Mucosa of descending colon (tissue), 3 donors: Measurements from ENCODE around the gene TBC1D8. TPM values are rescaled to one million over a fixed set of nuclear protein-coding genes. Genes with fewer than 3 reads are reported as not detected.
"Not testable (repeated sequence)": the region's sequence is repeated elsewhere in the genome, so short reads cannot be mapped to it uniquely, and the experiment has no call there.

Experiments
- ATAC-seq: fragments of 200-7000 bp; cut with Tn5 transposase; one replicate; pipeline ENCODE4 v1.9.1; 2020; ENCODE audit warnings: mild to moderate bottlenecking, moderate library complexity
- DNase-seq, 3 donors: peaks; one replicate each; pipeline ENCODE4 v3.0.0-alpha.2; 2020
- H3K36me3 ChIP-seq: fragments of 200-600 bp; one replicate; pipeline ENCODE4 v1.8.0; 2021; ENCODE audit warnings: low read depth, mild to moderate bottlenecking
- H3K4me1 ChIP-seq: fragments of 200-600 bp; one replicate; pipeline ENCODE4 v1.8.0; 2021; ENCODE audit warnings: low read depth, mild to moderate bottlenecking
- H3K4me3 ChIP-seq: fragments of 200-600 bp; one replicate; pipeline ENCODE4 v1.8.0; 2021; ENCODE audit warnings: mild to moderate bottlenecking
- H3K9me3 ChIP-seq: fragments of 200-600 bp; one replicate; pipeline ENCODE4 v1.8.0; 2021; ENCODE audit warnings: mild to moderate bottlenecking
- intact Hi-C, 2 donors: fragments of 100-400 bp; cut with DNase I in 1 of 2; cut with micrococcal nuclease in 1 of 2; formaldehyde crosslinking; loops; one replicate each; pipeline versions ENCODE4 v1.11.0 to v1.11.1; 2022; cut with DNase I, micrococcal nuclease
- total RNA-seq, 3 donors: library from RNA; stranded (reverse); fragmentation: NEBNext Ultra II Directional in 2 of 3; extraction: Animal tissue kit (Norgen Biotek cat#: 25700) in 2 of 3; gene quantifications; one replicate each; pipeline versions ENCODE4 v1.2.1 to v1.2.4, GENCODE V29; 2021 to 2023
- TF ChIP-seq, protein P1 (sequence below): fragments of 200-600 bp; IDR thresholded peaks from one replicate; pipeline ENCODE4 v1.8.0; 2022; ENCODE audit warnings: antibody characterized with exemption, mild to moderate bottlenecking
- donor health status: DM: no; HTN: no; CAD: no; lungs with moderate emphysema.
- donor health status: DM: no; HTN: no; CAD: no.
- donor health status: DM: no; HTN: yes; CAD: no.

The TBC1D8 gene
- total RNA-seq, 3 donors from 2014 or later, result 14.4 to 28.8 (median 17.7) TPM

DNA sequence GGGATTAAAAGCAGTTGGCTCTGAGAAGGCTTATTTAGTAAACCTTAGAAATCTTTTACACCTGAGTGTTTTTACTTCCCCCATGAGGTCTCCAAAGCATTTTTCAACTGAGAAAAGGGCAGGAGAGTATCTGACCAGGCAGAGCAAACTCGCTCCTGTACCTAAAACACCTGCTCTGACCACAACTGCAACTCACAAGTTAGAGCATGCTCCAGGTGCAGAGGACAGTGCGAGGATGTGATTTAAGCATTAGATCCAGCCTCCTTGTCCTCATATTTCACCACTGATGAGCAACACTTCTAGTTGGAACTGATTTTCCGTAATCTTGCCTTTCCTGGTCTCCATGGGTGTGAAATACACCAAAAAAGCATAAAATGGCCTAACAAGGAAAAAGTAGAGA, 34.5 kb upstream of the TBC1D8 start:
- no peaks in the 10 kb centered on the region for H3K4me1 ChIP-seq
- no peaks in the 10 kb centered on the region for H3K36me3 ChIP-seq
- intact Hi-C loops, result no loop called here
- DNase-seq (no peak), ATAC-seq (no peak)
- TF ChIP-seq, protein P1, sequence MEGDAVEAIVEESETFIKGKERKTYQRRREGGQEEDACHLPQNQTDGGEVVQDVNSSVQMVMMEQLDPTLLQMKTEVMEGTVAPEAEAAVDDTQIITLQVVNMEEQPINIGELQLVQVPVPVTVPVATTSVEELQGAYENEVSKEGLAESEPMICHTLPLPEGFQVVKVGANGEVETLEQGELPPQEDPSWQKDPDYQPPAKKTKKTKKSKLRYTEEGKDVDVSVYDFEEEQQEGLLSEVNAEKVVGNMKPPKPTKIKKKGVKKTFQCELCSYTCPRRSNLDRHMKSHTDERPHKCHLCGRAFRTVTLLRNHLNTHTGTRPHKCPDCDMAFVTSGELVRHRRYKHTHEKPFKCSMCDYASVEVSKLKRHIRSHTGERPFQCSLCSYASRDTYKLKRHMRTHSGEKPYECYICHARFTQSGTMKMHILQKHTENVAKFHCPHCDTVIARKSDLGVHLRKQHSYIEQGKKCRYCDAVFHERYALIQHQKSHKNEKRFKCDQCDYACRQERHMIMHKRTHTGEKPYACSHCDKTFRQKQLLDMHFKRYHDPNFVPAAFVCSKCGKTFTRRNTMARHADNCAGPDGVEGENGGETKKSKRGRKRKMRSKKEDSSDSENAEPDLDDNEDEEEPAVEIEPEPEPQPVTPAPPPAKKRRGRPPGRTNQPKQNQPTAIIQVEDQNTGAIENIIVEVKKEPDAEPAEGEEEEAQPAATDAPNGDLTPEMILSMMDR, result no peak
- H3K4me3 ChIP-seq, result no peak overlapping the region
- H3K9me3 ChIP-seq, result no peaks in the 10 kb centered on the region

DNA sequence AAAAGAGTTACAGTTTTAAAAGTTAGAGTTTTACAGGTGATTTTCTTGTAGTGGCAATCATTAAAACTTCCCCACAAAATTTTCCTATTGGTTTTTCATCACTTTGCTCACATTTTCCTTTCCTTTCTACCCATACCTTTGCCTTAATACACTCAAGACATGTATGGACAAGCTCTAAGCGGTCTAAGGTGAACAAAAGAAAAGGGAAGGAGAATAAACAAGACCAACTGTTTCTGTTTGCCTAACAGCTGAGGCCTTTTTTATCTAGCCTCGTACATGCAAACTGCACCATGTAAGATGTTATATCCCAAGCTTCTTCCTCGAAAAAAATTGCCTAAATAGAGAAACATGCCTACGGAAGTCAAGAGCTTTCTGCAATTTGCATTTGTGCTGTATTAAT, 33.9 kb upstream of the TBC1D8 start:
- intact Hi-C loops, result no loop called here
- Histone ChIP-seq H3K36me3 (no peaks in the 10 kb centered on the region), H3K9me3 (no peaks in the 10 kb centered on the region), H3K4me3 (no peak overlapping the region), H3K4me1 (no peaks in the 10 kb centered on the region)
- DNase-seq (no peak), ATAC-seq (no peak)
- TF ChIP-seq, protein P1, result no peak

DNA sequence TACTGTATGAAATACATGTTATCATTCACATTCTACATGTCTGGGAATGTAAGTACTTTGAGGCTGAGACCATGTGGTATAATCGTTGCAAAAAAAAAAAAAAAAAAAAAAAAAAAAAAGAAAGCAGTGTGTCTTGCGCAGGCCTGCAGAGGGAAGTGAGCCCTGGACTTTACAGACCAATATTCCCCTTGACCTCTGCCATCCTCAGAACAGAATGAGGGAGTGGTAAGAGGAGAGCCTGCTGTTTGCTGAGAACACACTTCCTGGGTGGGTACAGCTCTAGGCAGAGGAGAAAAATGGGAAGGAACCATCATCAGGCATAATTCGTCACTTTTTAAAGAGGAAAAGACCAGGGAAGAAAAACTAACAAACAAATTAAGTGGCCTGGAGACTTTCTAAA, 28.8 kb upstream of the TBC1D8 start:
- no peaks in the 10 kb centered on the region for H3K4me1 ChIP-seq
- DNase-seq, result peak in 1 of 3 donors; percentile 53
- intact Hi-C loops, result no loop called here

DNA sequence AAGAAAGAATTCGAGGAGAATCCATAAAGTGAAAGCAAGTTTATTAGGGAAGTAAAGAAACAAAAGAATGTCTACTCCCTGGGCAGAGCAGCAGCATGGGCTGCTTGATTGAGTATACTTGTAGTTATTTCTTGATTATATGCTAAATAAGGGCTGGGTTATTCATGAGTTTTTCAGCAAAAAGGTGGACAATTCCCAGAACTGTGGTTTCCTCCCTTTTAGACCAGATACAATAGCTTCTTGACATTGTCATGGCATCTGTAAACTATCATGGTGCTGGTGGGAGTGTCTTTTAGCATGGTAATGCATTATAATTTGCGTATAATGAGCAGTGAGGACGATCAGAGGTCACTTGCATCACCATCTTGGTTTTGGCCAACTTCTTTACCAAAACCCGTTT, 25.6 kb upstream of the TBC1D8 start:
- TF ChIP-seq, protein P1, result no peak
- no peak for DNase-seq
- intact Hi-C loops, result no loop called here
- H3K9me3 ChIP-seq, result no peaks in the 10 kb centered on the region
- no peak for ATAC-seq
- no peaks in the 10 kb centered on the region for H3K36me3 ChIP-seq
- no peak overlapping the region for H3K4me3 ChIP-seq
- H3K4me1 ChIP-seq, result no peaks in the 10 kb centered on the region

More for the DNA sequence above, 28.8 kb upstream of the TBC1D8 start:
- Histone ChIP-seq H3K9me3 (no peaks in the 10 kb centered on the region), H3K36me3 (no peaks in the 10 kb centered on the region), H3K4me3 (no peak overlapping the region)
- TF ChIP-seq, protein P1, result no peak
- peak; percentile 100 for ATAC-seq

DNA sequence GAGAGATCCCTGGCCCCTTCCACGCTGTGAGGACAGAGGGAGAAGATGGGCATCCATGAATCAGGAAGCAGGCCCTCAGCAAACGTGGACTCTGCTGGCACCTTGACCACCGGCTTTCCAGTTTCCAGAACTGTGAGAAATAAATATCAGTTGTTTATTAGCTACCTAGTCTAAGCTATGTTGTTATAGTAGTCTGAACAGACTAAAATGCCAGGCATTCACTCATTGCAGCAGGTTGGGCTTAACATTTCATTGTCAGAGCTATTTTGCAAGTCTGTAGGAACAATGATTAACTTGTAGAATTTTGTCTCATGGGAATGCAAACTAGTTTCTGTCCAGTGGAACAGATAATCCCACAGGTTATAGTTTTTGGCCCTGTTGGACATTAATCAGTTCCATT, 24.8 kb upstream of the TBC1D8 start:
- intact Hi-C loops, result no loop called here
- H3K36me3 ChIP-seq, result no peaks in the 10 kb centered on the region
- TF ChIP-seq, protein P1, result no peak
- H3K4me3 ChIP-seq, result no peak overlapping the region
- no peak for ATAC-seq
- DNase-seq, result no peak
- no peaks in the 10 kb centered on the region for H3K4me1 ChIP-seq
- H3K9me3 ChIP-seq, result no peaks in the 10 kb centered on the region

DNA sequence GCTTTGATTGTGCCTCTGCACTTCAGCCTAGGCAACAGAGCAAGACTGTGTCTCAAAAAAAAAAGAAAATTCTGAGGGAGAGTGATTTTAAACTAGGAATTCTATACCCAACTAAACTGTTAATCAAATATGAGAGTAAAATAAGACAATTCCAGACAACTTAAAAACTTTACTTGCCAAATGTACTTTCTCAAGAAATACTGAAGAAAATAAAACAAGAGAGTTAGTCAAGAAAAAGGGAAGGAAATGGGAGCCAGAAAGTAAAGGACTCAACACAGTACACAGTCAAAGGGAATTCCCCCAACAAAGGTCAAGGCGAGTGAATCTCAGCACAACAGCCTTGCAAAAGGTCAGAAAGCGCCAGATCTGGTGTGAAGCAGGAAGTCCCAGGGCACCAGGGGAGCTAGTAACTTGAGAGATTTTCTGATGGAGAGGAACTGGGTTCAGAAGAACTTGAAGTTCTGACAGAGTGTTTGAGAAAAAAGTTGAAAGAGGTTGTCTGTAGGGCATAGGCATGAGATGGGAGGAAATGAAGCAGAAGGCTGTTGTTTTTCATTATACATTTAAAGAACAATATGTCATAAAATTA, 22.6 kb upstream of the TBC1D8 start:
- H3K4me3 ChIP-seq, result no peak overlapping the region
- no peaks in the 10 kb centered on the region for H3K9me3 ChIP-seq
- no peaks in the 10 kb centered on the region for H3K4me1 ChIP-seq
- no peaks in the 10 kb centered on the region for H3K36me3 ChIP-seq
- peak; percentile 88 for ATAC-seq
- TF ChIP-seq, protein P1, result no peak
- intact Hi-C loops, result no loop called here
- DNase-seq, result peak in 1 of 3 donors; percentile 27

DNA sequence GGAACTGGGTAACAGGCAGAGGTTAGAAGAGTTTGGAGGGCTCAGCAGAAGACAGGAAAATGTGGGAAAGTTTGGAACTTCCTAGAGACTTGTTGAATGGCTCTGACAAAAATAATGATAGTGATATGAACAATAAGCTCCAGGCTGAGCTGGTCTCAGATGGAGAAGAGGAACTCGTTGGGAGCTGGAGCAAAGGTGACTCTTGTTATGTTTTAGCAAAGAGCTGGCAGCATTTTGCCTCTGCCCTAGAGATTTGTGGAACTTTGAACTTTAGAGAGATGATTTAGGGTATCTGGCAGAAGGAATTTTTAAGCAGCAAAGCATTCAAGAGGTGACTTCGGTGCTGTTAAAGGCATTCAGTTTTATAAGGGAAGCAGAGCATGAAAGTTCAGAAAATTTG, 18.6 kb upstream of the TBC1D8 start:
- intact Hi-C loops, H3K36me3 ChIP-seq, H3K9me3 ChIP-seq, H3K4me3 ChIP-seq, ATAC-seq, DNase-seq, H3K4me1 ChIP-seq: not testable (repeated sequence)
